Measurements from ENCODE around the gene EPB41L1. TPM values are rescaled to one million over a fixed set of nuclear protein-coding genes. Genes with fewer than 3 reads are reported as not detected.
A peak's percentile ranks its signal among the peaks of the same experiment; 100 is the strongest.

EPB41L1 gene
- 16.2 and 19.2 TPM in 2 replicates for total RNA-seq (2014; rRNA removed; shearing (Covaris generic))
- 15.4 and 17.0 TPM in 2 replicates for polyA plus RNA-seq (2016; fragmentation: Nextera tagmentation; extraction: Ambion mirVana)

- no peak within 1 kb of the TSS for H3K27ac ChIP-seq
- in situ Hi-C loops (cut with MboI): no loop called here
- no peaks in the 10 kb centered on the region for H3K9me3 ChIP-seq (ENCODE audit: low read depth)
- H3K4me2 ChIP-seq (ENCODE audit: unreplicated experiment): peak within 1 kb of the TSS; percentile 90
- H3F3A ChIP-seq (ENCODE audit: insufficient read depth): no peaks in the 10 kb centered on the region
- H4K20me1 ChIP-seq (ENCODE audit: insufficient read depth): no peaks in the 10 kb centered on the region
- H3K4me3 ChIP-seq: peak within 1 kb of the TSS; percentile 86
- WGBS, 2 experiments (ENCODE audit: low coverage in 1 of 2, low lambda C conversion rate in 2 of 2, missing lambda C conversion rate in 2 of 2): 5 to 11% methylated on average over 17 to 38 of the region's 51 CpGs
- no peaks in the 10 kb centered on the region for H3K27me3 ChIP-seq (replicated peaks; ENCODE audit: insufficient read depth)
- H3K79me2 ChIP-seq (ENCODE audit: insufficient read depth): no peaks in the 10 kb centered on the region
- peak; percentile 63 for DNase-seq
- H3K9me2 ChIP-seq (ENCODE audit: insufficient read depth): no peaks in the 10 kb centered on the region
- TF ChIP-seq EZH2 (IDR thresholded peaks at IDR 0.05; ENCODE audit: insufficient read depth, poor library complexity, severe bottlenecking): no peak
- peaks cover 3% of the 10 kb centered on the region; the same call in 1 of the 2 replicates for H3K4me1 ChIP-seq (ENCODE audit: insufficient read depth)
- H3K36me3 ChIP-seq (ENCODE audit: low read depth): no peaks in the 10 kb centered on the region
- peak within 1 kb of the TSS; percentile 93 for H2AFZ ChIP-seq
- H3K9ac ChIP-seq: peak within 1 kb of the TSS; percentile 80
Observed at GRCh38 chr20:36154700-36155628, at the start of gene EPB41L1. EPB41L1 (plus strand) TSS chr20:36154740; CDS start chr20:36173778, 19,038 bp downstream.

- in situ Hi-C loops (cut with MboI): no loop called here
- Histone ChIP-seq H3K4me3 (no peak overlapping the region), H3K36me3 (ENCODE audit: low read depth) (no peaks in the 10 kb centered on the region)
Observed at GRCh38 chr20:36104856-36105255, 49.7 kb upstream of the EPB41L1 start.

DNA sequence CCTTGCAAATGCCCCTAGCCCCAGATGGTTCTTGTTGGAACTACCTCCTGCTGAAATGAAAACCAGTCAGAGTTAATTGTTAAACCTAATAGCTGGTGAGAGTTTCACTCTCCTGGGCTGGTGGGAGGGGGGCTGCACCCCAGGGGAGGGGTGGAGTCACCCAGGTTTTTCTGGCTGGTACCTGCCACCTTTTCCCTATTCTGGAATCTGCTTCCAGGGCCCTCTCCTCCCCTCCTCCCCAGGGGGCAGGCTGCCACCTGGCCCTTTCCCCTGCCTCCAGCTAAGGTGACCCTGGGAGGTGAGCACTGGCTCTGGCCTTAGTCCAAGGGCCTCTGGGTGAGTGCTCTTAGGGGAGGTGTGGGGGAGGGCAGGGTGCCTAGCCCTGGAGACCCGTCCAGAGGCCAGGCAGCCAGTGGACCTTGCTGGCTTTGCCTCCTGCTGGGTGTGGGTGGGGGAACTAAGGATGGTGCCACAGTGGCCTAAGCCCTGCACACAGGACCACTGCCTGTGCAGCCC lies 48.8 kb upstream of the EPB41L1 start:
- peaks cover 11% of the 10 kb centered on the region for H3K4me1 ChIP-seq (ENCODE audit: insufficient read depth)
- no peak overlapping the region for H3K9ac ChIP-seq
- H3K27ac ChIP-seq: no peak overlapping the region
- no peaks in the 10 kb centered on the region for H3K79me2 ChIP-seq (ENCODE audit: insufficient read depth)
- WGBS, 2 experiments (ENCODE audit: low coverage in 1 of 2, low lambda C conversion rate in 2 of 2, missing lambda C conversion rate in 2 of 2): 73 to 100% methylated on average over 1 of the region's 1 CpG
- no peak for DNase-seq
- no peak overlapping the region for H3K4me3 ChIP-seq
- no peak overlapping the region for H3K4me2 ChIP-seq (ENCODE audit: unreplicated experiment)
- H3K27me3 ChIP-seq (replicated peaks; ENCODE audit: insufficient read depth): no peaks in the 10 kb centered on the region
- in situ Hi-C loops (cut with MboI): no loop called here
- H3K36me3 ChIP-seq (ENCODE audit: low read depth): no peaks in the 10 kb centered on the region
- H4K20me1 ChIP-seq (ENCODE audit: insufficient read depth): no peaks in the 10 kb centered on the region
- no peaks in the 10 kb centered on the region for H3K9me2 ChIP-seq (ENCODE audit: insufficient read depth)
- no peak overlapping the region for H2AFZ ChIP-seq
- TF ChIP-seq EZH2phosphoT487 (IDR thresholded peaks at IDR 0.05; ENCODE audit: insufficient read depth, low read depth) (no peak), EZH2 (IDR thresholded peaks at IDR 0.05; ENCODE audit: insufficient read depth, poor library complexity, severe bottlenecking) (no peak)
- no peaks in the 10 kb centered on the region for H3F3A ChIP-seq (ENCODE audit: insufficient read depth)
- no peaks in the 10 kb centered on the region for H3K9me3 ChIP-seq (ENCODE audit: low read depth)

More at GRCh38 chr20:36104856-36105255, 49.7 kb upstream of the EPB41L1 start:
- no peaks in the 10 kb centered on the region for H3K27me3 ChIP-seq (replicated peaks; ENCODE audit: insufficient read depth)
- WGBS, 2 experiments (ENCODE audit: low coverage in 1 of 2, low lambda C conversion rate in 2 of 2, missing lambda C conversion rate in 2 of 2): 95 to 96% methylated on average over 10 of the region's 10 CpGs
- no peak for TF ChIP-seq EZH2phosphoT487 (IDR thresholded peaks at IDR 0.05; ENCODE audit: insufficient read depth, low read depth)
- no peak for TF ChIP-seq EZH2 (IDR thresholded peaks at IDR 0.05; ENCODE audit: insufficient read depth, poor library complexity, severe bottlenecking)
- H4K20me1 ChIP-seq (ENCODE audit: insufficient read depth): no peaks in the 10 kb centered on the region
- no peak overlapping the region for H3K27ac ChIP-seq
- H3K9ac ChIP-seq: no peak overlapping the region
- no peak overlapping the region for H2AFZ ChIP-seq
- DNase-seq: no peak
- H3K9me2 ChIP-seq (ENCODE audit: insufficient read depth): no peaks in the 10 kb centered on the region
- H3K9me3 ChIP-seq (ENCODE audit: low read depth): no peaks in the 10 kb centered on the region
- H3K4me2 ChIP-seq (ENCODE audit: unreplicated experiment): no peak overlapping the region
- peaks cover 11% of the 10 kb centered on the region for H3K4me1 ChIP-seq (ENCODE audit: insufficient read depth)
- no peaks in the 10 kb centered on the region for H3F3A ChIP-seq (ENCODE audit: insufficient read depth)
- no peaks in the 10 kb centered on the region for H3K79me2 ChIP-seq (ENCODE audit: insufficient read depth)

DNA sequence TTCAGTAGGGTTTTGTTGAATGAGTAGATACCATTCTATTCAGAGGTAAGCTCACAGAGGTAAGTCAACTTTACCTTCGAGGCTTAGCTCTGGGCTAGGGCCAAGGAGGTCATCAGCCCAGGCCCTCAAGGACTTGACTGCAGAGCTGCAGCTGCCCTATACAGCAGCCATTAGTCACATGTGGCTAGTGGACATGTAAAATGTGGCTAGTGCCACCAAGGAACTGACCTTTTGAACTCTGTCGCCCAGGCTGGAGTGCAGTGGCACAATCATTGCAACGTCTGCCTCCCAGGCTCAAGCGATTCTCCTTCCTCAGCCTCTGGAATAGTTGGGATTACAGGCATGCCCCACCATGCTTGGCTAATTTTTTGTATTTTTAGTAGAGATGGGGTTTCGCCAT lies 47.9 kb upstream of the EPB41L1 start:
- no peak overlapping the region for H3K9ac ChIP-seq
- peaks cover 11% of the 10 kb centered on the region for H3K4me1 ChIP-seq (ENCODE audit: insufficient read depth)
- DNase-seq: no peak
- H3F3A ChIP-seq (ENCODE audit: insufficient read depth): no peaks in the 10 kb centered on the region
- 87 to 91% methylated on average over 5 of the region's 5 CpGs for WGBS, 2 experiments (ENCODE audit: low coverage in 1 of 2, low lambda C conversion rate in 2 of 2, missing lambda C conversion rate in 2 of 2)
- no peaks in the 10 kb centered on the region for H4K20me1 ChIP-seq (ENCODE audit: insufficient read depth)
- TF ChIP-seq EZH2phosphoT487 (IDR thresholded peaks at IDR 0.05; ENCODE audit: insufficient read depth, low read depth): no peak
- no peaks in the 10 kb centered on the region for H3K9me3 ChIP-seq (ENCODE audit: low read depth)
- no peak overlapping the region for H3K27ac ChIP-seq
- in situ Hi-C loops (cut with MboI): no loop called here
- H3K4me2 ChIP-seq (ENCODE audit: unreplicated experiment): no peak overlapping the region
- no peaks in the 10 kb centered on the region for H3K36me3 ChIP-seq (ENCODE audit: low read depth)
- no peak overlapping the region for H3K4me3 ChIP-seq
- no peaks in the 10 kb centered on the region for H3K27me3 ChIP-seq (replicated peaks; ENCODE audit: insufficient read depth)
- H3K79me2 ChIP-seq (ENCODE audit: insufficient read depth): no peaks in the 10 kb centered on the region
- no peak overlapping the region for H2AFZ ChIP-seq
- no peaks in the 10 kb centered on the region for H3K9me2 ChIP-seq (ENCODE audit: insufficient read depth)
